ENCODE measurements around the gene TMED1.

Gene TMED1

DNA sequence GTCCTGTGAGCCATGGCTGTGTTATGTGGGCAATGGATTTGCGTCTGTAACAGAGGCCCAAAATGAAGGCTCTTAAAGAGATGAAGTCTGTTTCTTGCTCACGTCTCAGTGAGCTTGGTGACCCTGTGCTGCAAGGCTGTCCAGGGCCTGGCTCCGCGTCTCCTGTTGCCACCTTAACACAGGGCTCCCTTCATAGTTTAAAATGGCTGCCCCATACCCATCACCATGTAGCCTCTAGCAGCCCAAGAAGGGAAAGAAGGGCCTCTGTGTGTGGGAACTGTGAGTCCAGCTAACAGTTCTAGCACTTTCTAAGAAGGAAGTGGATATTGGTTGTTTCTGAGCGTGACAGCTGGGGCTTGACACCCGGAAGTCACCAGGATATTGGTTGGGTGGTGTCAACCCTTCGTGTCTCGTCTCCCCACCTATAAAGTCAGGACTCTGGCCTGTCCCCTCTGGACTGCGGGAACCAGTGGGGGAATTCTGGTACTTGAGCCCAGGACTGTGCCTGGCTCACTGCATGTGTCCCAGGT is 20.9 kb downstream of the TMED1 start:
- H3K4me3 ChIP-seq (ENCODE audit: low read depth, low read length) = no peak overlapping the region
- H3K27me3 ChIP-seq = no peaks in the 10 kb centered on the region
- peaks cover 10% of the 10 kb centered on the region; the same call in 1 of the 2 replicates for H3K4me1 ChIP-seq
- no peak for DNase-seq
- H3K36me3 ChIP-seq = peaks cover 47% of the 10 kb centered on the region
- no peaks in the 10 kb centered on the region; the same call in 1 of the 2 replicates for H3K9me3 ChIP-seq
- no peak for TF ChIP-seq CTCF (IDR thresholded peaks at IDR 0.05; ENCODE audit: low read depth, low read length)

DNA sequence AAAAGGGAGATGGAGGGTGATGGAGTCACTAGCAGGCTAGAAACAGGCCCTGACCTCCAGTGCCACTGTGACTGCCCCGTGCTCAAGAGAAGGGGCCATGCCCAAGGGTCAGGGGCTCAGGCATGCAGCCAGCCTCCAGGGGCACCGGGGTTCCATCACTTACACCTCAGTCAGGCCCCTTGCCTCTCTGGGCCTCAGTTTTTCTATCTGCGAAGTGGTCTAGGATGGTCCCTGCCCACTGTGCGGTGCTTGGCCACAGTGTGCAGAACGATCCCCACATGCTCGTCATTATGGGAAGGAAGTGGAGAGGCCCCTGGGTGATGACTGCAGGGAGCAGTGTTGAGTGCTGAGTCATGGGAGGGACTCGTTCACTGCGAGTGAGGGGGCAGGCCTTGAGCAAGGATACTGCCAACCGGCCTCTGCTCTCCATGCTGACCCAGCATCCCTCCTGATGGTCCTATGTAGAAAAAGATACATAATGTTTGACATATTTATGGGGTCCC is 23.1 kb downstream of the TMED1 start:
- no peak for DNase-seq
- TF ChIP-seq CTCF (IDR thresholded peaks at IDR 0.05; ENCODE audit: low read depth, low read length) = no peak
- Histone ChIP-seq H3K4me1 (peaks cover 10% of the 10 kb centered on the region; the same call in 1 of the 2 replicates), H3K27me3 (no peaks in the 10 kb centered on the region), H3K36me3 (peaks cover 49% of the 10 kb centered on the region), H3K4me3 (ENCODE audit: low read depth, low read length) (no peak overlapping the region), H3K9me3 (no peaks in the 10 kb centered on the region; the same call in 1 of the 2 replicates)

DNA sequence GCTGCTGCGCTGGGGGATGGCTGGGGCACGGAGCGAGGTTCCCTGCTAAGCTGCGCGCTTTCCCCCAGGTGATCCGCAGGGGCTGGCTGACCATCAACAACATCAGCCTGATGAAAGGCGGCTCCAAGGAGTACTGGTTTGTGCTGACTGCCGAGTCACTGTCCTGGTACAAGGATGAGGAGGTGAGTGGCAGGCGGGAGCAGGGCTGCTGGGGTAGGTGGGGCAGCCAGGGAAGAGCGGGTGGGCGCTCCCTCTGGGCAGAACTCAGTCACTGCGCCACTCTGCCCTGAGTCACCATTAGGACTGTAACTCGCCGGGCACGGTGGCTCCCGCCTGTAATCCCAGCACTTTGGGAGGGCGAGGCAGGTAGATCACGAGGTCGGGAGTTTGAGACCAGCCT is 23.8 kb downstream of the TMED1 start:
- no peak for DNase-seq
- peaks cover 7% of the 10 kb centered on the region; the same call in 1 of the 2 replicates for H3K4me1 ChIP-seq
- no peak overlapping the region for H3K4me3 ChIP-seq (ENCODE audit: low read depth, low read length)
- no peaks in the 10 kb centered on the region for H3K27me3 ChIP-seq
- peaks cover 49% of the 10 kb centered on the region for H3K36me3 ChIP-seq
- H3K9me3 ChIP-seq = no peaks in the 10 kb centered on the region; the same call in 1 of the 2 replicates
- no peak for TF ChIP-seq CTCF (IDR thresholded peaks at IDR 0.05; ENCODE audit: low read depth, low read length)

GRCh38 chr19:10811391-10812111 is 24.5 kb downstream of the TMED1 start:
- no peaks in the 10 kb centered on the region; the same call in 1 of the 2 replicates for H3K9me3 ChIP-seq
- no peak for TF ChIP-seq CTCF (IDR thresholded peaks at IDR 0.05; ENCODE audit: low read depth, low read length)
- H3K36me3 ChIP-seq = peaks cover 45% of the 10 kb centered on the region
- no peak for DNase-seq
- no peak overlapping the region for H3K4me3 ChIP-seq (ENCODE audit: low read depth, low read length)
- H3K4me1 ChIP-seq = peaks cover under 1% of the 10 kb centered on the region; the same call in 1 of the 2 replicates
- H3K27me3 ChIP-seq = no peaks in the 10 kb centered on the region

DNA sequence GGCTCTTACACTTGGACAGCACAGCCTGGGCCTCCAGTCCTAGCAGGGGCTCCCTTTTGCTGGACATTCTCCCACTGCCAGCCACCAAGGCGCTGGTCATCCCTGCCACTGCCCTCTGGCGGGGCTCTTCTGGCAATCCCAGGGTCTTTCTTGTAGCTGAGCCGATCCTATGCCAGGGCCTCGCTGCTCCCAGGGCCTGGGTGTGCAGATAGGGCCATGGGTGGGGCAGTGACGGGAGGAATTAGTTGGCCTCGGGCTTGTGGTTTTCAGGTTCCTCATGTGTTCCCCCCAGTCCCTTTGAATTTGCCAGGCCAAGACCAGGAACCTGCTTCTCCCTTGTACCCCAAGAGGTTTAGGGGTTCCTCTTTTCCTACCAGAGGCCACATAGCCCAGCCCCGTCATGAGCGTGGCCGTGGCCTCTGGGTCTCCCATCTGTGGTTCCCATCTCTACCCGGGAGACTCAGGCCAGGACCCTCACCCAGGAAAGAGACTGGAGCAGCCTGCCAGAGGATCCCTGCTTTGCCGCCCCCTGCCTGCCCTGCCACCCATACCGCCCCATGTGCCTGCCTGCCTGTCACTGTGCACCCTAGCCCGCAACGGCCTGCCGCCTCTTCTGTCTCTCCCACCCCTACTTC is 26.2 kb downstream of the TMED1 start:
- Histone ChIP-seq H3K27me3 (no peaks in the 10 kb centered on the region), H3K4me1 (no peaks in the 10 kb centered on the region; the same call in 1 of the 2 replicates), H3K4me3 (ENCODE audit: low read depth, low read length) (no peak overlapping the region), H3K9me3 (no peaks in the 10 kb centered on the region; the same call in 1 of the 2 replicates), H3K36me3 (peaks cover 38% of the 10 kb centered on the region)
- DNase-seq = no peak
- TF ChIP-seq CTCF (IDR thresholded peaks at IDR 0.05; ENCODE audit: low read depth, low read length) = no peak
